ENCODE results near the gene PDGFC. TPM values are rescaled to one million over a fixed set of nuclear protein-coding genes. Genes with fewer than 3 reads are reported as not detected.

PDGFC gene, protein sequence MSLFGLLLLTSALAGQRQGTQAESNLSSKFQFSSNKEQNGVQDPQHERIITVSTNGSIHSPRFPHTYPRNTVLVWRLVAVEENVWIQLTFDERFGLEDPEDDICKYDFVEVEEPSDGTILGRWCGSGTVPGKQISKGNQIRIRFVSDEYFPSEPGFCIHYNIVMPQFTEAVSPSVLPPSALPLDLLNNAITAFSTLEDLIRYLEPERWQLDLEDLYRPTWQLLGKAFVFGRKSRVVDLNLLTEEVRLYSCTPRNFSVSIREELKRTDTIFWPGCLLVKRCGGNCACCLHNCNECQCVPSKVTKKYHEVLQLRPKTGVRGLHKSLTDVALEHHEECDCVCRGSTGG
- total RNA-seq = 7.5 and 12.6 TPM in 2 replicates

DNA sequence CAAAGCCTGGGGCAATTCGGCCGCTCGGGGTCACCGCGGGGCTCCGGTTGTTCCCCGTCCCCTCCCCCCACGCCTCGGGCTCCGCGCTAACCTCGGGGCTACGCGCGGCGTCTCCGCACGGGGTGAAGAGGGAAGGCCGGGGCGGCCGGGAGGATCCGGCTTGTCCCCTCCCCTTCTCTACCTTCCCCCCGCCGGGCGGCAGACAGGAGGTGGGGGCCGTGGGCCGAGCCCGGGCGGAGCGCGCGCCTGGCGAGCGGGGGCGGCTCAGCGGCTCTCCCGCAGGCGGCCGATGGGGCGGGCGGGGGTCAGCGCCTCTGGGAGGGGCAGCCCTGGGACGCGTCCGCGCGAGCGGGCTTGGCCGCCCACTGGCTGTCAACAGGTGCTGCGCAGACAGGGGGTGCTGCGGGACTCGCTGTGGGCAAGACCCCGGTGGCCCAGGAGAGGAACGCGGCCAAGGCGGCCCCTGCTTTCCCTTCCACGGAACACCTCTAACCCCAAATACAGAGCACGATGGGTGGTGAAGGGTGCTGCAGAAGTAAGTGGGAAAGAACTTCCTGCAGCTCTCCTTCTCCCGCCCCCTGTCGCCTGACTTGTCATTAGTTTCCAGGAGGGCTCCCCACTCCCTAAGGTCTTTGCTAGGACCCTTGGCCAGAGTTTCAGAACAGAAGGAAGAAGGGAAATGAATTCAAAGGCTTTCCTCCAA lies at the start of gene PDGFC:
Gene PDGFC (minus strand): TSS at position 124 of the 703 bp plus-strand sequence. CDS start 896 bp downstream, outside the sequence.

Other genes starting within 250 kb of the PDGFC start
- 0.78 and 1.7 TPM in 2 replicates for gene GLRB, start 104.4 kb upstream of the PDGFC start, total RNA-seq
- not detected in 2 replicates for gene GRIA2, start 248.9 kb upstream of the PDGFC start, total RNA-seq

All from cardiac ventricle fibroblast (primary cell).